ENCODE measurements around the gene LAMA2.

LAMA2 gene

GRCh38 chr6:129281168-129281796 lies 398.3 kb downstream of the LAMA2 start:
- no peak for DNase-seq
- H3K36me3 ChIP-seq (replicated peaks): no peaks in the 10 kb centered on the region
- TF ChIP-seq CTCF (IDR thresholded peaks at IDR 0.05; ENCODE audit: low read depth, low read length, missing control alignments): no peak
- no peak overlapping the region for H3K4me3 ChIP-seq (ENCODE audit: low read depth, low read length)
- H3K27me3 ChIP-seq (replicated peaks): no peaks in the 10 kb centered on the region
- no peak overlapping the region for H3K27ac ChIP-seq
- in situ Hi-C loops (cut with HindIII; ENCODE audit: low pct_ligation_motif_present, low sequenced_read_pairs): no loop called here

- TF ChIP-seq CTCF (IDR thresholded peaks at IDR 0.05; ENCODE audit: low read depth, low read length, missing control alignments): no peak
- Histone ChIP-seq H3K36me3 (replicated peaks) (no peaks in the 10 kb centered on the region), H3K27ac (no peak overlapping the region), H3K27me3 (replicated peaks) (no peaks in the 10 kb centered on the region), H3K4me3 (ENCODE audit: low read depth, low read length) (no peak overlapping the region)
- in situ Hi-C loops (cut with HindIII; ENCODE audit: low pct_ligation_motif_present, low sequenced_read_pairs): no loop called here
- DNase-seq: no peak
These were observed 399.1 kb downstream of the LAMA2 start for GRCh38 chr6:129282019-129282418.

GRCh38 chr6:129284225-129284624 lies 401.3 kb downstream of the LAMA2 start:
- in situ Hi-C loops (cut with HindIII; ENCODE audit: low pct_ligation_motif_present, low sequenced_read_pairs): no loop called here
- TF ChIP-seq CTCF (IDR thresholded peaks at IDR 0.05; ENCODE audit: low read depth, low read length, missing control alignments): no peak
- H3K27me3 ChIP-seq (replicated peaks): no peaks in the 10 kb centered on the region

GRCh38 chr6:129287231-129288177 lies 404.6 kb downstream of the LAMA2 start:
- H3K27ac ChIP-seq: no peak overlapping the region
- DNase-seq: no peak
- H3K4me3 ChIP-seq (ENCODE audit: low read depth, low read length): no peak overlapping the region
- TF ChIP-seq CTCF (IDR thresholded peaks at IDR 0.05; ENCODE audit: low read depth, low read length, missing control alignments): no peak
- no peaks in the 10 kb centered on the region for H3K36me3 ChIP-seq (replicated peaks)
- in situ Hi-C loops (cut with HindIII; ENCODE audit: low pct_ligation_motif_present, low sequenced_read_pairs): no loop called here
- H3K27me3 ChIP-seq (replicated peaks): no peaks in the 10 kb centered on the region

More at GRCh38 chr6:129284225-129284624, 401.3 kb downstream of the LAMA2 start:
- H3K36me3 ChIP-seq (replicated peaks): no peaks in the 10 kb centered on the region
- H3K27ac ChIP-seq: no peak overlapping the region
- no peak overlapping the region for H3K4me3 ChIP-seq (ENCODE audit: low read depth, low read length)
- DNase-seq: no peak

GRCh38 chr6:129289442-129289841 lies 406.5 kb downstream of the LAMA2 start:
- Histone ChIP-seq H3K27me3 (replicated peaks) (no peaks in the 10 kb centered on the region), H3K4me3 (ENCODE audit: low read depth, low read length) (no peak overlapping the region), H3K36me3 (replicated peaks) (no peaks in the 10 kb centered on the region), H3K27ac (no peak overlapping the region)
- DNase-seq: no peak
- TF ChIP-seq CTCF (IDR thresholded peaks at IDR 0.05; ENCODE audit: low read depth, low read length, missing control alignments): no peak
- in situ Hi-C loops (cut with HindIII; ENCODE audit: low pct_ligation_motif_present, low sequenced_read_pairs): no loop called here
